HEK293 (cell line): ENCODE data around the gene ZFAND3.

ENCODE experiments used
- CTCF ChIA-PET: fragments of 350-600 bp; formaldehyde crosslinking; extraction: SDS; loops from one replicate; lab custom pipeline; 2021; ENCODE audit warnings: antibody characterized with exemption; lab: Yijun Ruan, JAX
- POLR2A ChIA-PET: fragments of 300-600 bp; formaldehyde crosslinking; extraction: SDS; loops from one replicate; lab custom pipeline; 2020; ENCODE audit warnings: antibody characterized with exemption, inconsistent platforms; lab: Yijun Ruan, JAX
- H3K27ac ChIP-seq: fragments of 200-500 bp; sonication (Bioruptor generic); 2 replicates; pipeline ENCODE4 v1.5.1; 2014; ENCODE audit warnings: low read depth, low read length, control low read depth, inconsistent platforms; ENCODE audit errors: extremely low read depth
- H3K36me3 ChIP-seq, 2 experiments: fragments of 200-500 bp in 1 of 2; sonication (Bioruptor generic) in 1 of 2; 1 replicate in 1 of 2; 2 replicates in 1 of 2; pipeline ENCODE4 v1.5.1; 2014 to 2017; ENCODE audit warnings: inconsistent platforms in 2 of 2, low read length in 2 of 2; ENCODE audit not compliant: control insufficient read depth in 2 of 2, insufficient read depth in 1 of 2
- H3K4me1 ChIP-seq: fragments of 200-500 bp; sonication (Bioruptor generic); 2 replicates; pipeline ENCODE4 v1.5.1; 2014; ENCODE audit warnings: mild to moderate bottlenecking, low read length, inconsistent platforms; ENCODE audit not compliant: control insufficient read depth, insufficient read depth
- H3K4me3 ChIP-seq: 2 replicates; pipeline ENCODE4 v1.5.1; 2011; ENCODE audit warnings: low read depth, mild to moderate bottlenecking, control low read depth, low read length, moderate library complexity
- H3K9me3 ChIP-seq: fragments of 200-500 bp; sonication (Bioruptor generic); 2 replicates; pipeline ENCODE4 v1.5.1; 2014; ENCODE audit warnings: low read depth, low read length, inconsistent platforms; ENCODE audit not compliant: control insufficient read depth, insufficient read depth
- FEZF1 ChIP-seq: fragments of 450-650 bp; formaldehyde crosslinking; IDR thresholded peaks from 2 replicates; pipeline ENCODE4 v1.5.1; 2016; ENCODE audit warnings: missing biosample characterization, missing genetic modification characterization
- KLF1 ChIP-seq: fragments of 450-650 bp; formaldehyde crosslinking; IDR thresholded peaks from 2 replicates; pipeline ENCODE4 v1.5.1; 2016; ENCODE audit warnings: missing biosample characterization, missing genetic modification characterization
- MZF1 ChIP-seq: fragments of 450-650 bp; formaldehyde crosslinking; IDR thresholded peaks from 2 replicates; pipeline ENCODE4 v1.5.1; 2017; ENCODE audit warnings: missing biosample characterization, missing genetic modification characterization, borderline replicate concordance
- SP3 ChIP-seq: fragments of 450-650 bp; formaldehyde crosslinking; IDR thresholded peaks from 2 replicates; pipeline ENCODE4 v1.5.1; 2016; ENCODE audit warnings: missing biosample characterization, missing genetic modification characterization
- TCF7L2 ChIP-seq: IDR thresholded peaks from 2 replicates; pipeline ENCODE4 v1.6.1; 2011; ENCODE audit warnings: low read depth, mild to moderate bottlenecking, inconsistent platforms, low read length, moderate library complexity, borderline replicate concordance
- TRIM28 ChIP-seq: IDR thresholded peaks from 2 replicates; pipeline ENCODE4 v1.6.1; 2011; ENCODE audit warnings: low read length, control low read depth, borderline replicate concordance
- WT1 ChIP-seq: fragments of 450-650 bp; formaldehyde crosslinking; IDR thresholded peaks from 2 replicates; pipeline ENCODE4 v1.5.1; 2016; ENCODE audit warnings: missing biosample characterization, missing genetic modification characterization
- ZBTB1 ChIP-seq: fragments of 450-650 bp; formaldehyde crosslinking; IDR thresholded peaks from 2 replicates; pipeline ENCODE4 v1.5.1; 2016; ENCODE audit warnings: missing biosample characterization, missing genetic modification characterization
- ZBTB48 ChIP-seq: fragments of 450-650 bp; formaldehyde crosslinking; IDR thresholded peaks from 2 replicates; pipeline ENCODE4 v1.5.1; 2016; ENCODE audit warnings: missing biosample characterization, missing genetic modification characterization
- ZBTB7A ChIP-seq: fragments of 450-650 bp; formaldehyde crosslinking; IDR thresholded peaks from 2 replicates; pipeline ENCODE4 v1.5.1; 2016; ENCODE audit warnings: low read depth, missing biosample characterization, missing genetic modification characterization
- ZIC2 ChIP-seq: fragments of 450-650 bp; formaldehyde crosslinking; IDR thresholded peaks from 2 replicates; pipeline ENCODE4 v1.5.1; 2016; ENCODE audit warnings: missing biosample characterization, missing genetic modification characterization
- ZNF114 ChIP-seq: fragments of 450-650 bp; formaldehyde crosslinking; IDR thresholded peaks from 2 replicates; pipeline ENCODE4 v1.5.0; 2017; ENCODE audit warnings: missing biosample characterization, missing genetic modification characterization
- ZNF292 ChIP-seq: fragments of 450-650 bp; formaldehyde crosslinking; IDR thresholded peaks from 2 replicates; pipeline ENCODE4 v1.5.1; 2016; ENCODE audit warnings: low read depth, missing biosample characterization, missing genetic modification characterization, borderline replicate concordance
- ZNF350 ChIP-seq: fragments of 450-650 bp; formaldehyde crosslinking; IDR thresholded peaks from 2 replicates; pipeline ENCODE4 v1.5.0; 2017; ENCODE audit warnings: missing biosample characterization, mild to moderate bottlenecking, missing genetic modification characterization
- ZNF366 ChIP-seq: fragments of 450-650 bp; formaldehyde crosslinking; conservative IDR thresholded peaks from 2 replicates; pipeline ENCODE4 v1.5.1; 2016; ENCODE audit warnings: missing biosample characterization, missing genetic modification characterization
- ZNF391 ChIP-seq: fragments of 450-650 bp; formaldehyde crosslinking; IDR thresholded peaks from 2 replicates; pipeline ENCODE4 v1.5.1; 2016; ENCODE audit warnings: low read depth, missing biosample characterization, missing genetic modification characterization, borderline replicate concordance
- ZNF707 ChIP-seq: fragments of 450-650 bp; formaldehyde crosslinking; IDR thresholded peaks from 2 replicates; pipeline ENCODE4 v1.5.1; 2016; ENCODE audit warnings: missing biosample characterization, missing genetic modification characterization
- TF ChIP-seq, protein P1 (sequence below): fragments of 450-650 bp; formaldehyde crosslinking; IDR thresholded peaks from 2 replicates; pipeline ENCODE4 v1.5.1; 2017; ENCODE audit warnings: missing biosample characterization, missing genetic modification characterization
- TF ChIP-seq, protein P2 (sequence below): fragments of 450-650 bp; formaldehyde crosslinking; IDR thresholded peaks from 2 replicates; pipeline ENCODE4 v1.5.1; 2016; ENCODE audit warnings: missing biosample characterization, missing genetic modification characterization
- TF ChIP-seq, protein P3 (sequence below): fragments of 450-650 bp; formaldehyde crosslinking; IDR thresholded peaks from 2 replicates; pipeline ENCODE4 v1.5.1; 2016; ENCODE audit warnings: missing biosample characterization, missing genetic modification characterization
- TF ChIP-seq, protein P4 (sequence below): fragments of 450-650 bp; formaldehyde crosslinking; IDR thresholded peaks from 2 replicates; pipeline ENCODE4 v1.5.1; 2016; ENCODE audit warnings: missing biosample characterization, missing genetic modification characterization
- TF ChIP-seq, protein P5 (sequence below): fragments of 450-650 bp; formaldehyde crosslinking; IDR thresholded peaks from 2 replicates; pipeline ENCODE4 v1.5.1; 2016; ENCODE audit warnings: missing biosample characterization, missing genetic modification characterization, low read depth

ZFAND3 gene

DNA sequence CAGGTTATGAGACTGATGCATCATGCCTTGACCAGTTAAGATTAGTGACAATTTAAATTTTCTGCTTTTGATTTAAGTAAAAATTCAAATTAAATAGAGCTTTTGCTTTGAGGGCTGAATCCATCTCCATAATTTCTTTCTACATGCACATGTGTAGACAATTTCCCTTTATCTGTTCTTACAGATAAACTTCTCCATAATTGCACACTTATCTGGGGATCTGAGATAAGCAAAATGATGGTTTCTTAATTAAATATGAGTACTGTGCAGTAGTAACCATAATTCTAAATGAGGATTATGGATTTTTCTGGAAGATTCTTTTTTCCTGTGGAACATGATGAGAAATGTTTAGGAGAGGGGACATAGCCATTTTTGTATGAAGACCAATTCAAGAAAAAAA, 44.7 kb downstream of the ZFAND3 start:
- Histone ChIP-seq H3K27ac (no peak overlapping the region), H3K4me1 (peaks cover 15% of the 10 kb centered on the region), H3K4me3 (no peak overlapping the region), H3K36me3 (peaks cover 0 to 4% of the 10 kb centered on the region in 2 experiments; a peak in 1 of 3 replicates), H3K9me3 (no peaks in the 10 kb centered on the region)
- TF ChIP-seq, protein P1, sequence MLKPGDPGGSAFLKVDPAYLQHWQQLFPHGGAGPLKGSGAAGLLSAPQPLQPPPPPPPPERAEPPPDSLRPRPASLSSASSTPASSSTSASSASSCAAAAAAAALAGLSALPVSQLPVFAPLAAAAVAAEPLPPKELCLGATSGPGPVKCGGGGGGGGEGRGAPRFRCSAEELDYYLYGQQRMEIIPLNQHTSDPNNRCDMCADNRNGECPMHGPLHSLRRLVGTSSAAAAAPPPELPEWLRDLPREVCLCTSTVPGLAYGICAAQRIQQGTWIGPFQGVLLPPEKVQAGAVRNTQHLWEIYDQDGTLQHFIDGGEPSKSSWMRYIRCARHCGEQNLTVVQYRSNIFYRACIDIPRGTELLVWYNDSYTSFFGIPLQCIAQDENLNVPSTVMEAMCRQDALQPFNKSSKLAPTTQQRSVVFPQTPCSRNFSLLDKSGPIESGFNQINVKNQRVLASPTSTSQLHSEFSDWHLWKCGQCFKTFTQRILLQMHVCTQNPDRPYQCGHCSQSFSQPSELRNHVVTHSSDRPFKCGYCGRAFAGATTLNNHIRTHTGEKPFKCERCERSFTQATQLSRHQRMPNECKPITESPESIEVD (tag by site-specific recombination): 0 out of 2 replicates have a peak, but pooled peaks have one; percentile 4
- TF ChIP-seq, protein P2, sequence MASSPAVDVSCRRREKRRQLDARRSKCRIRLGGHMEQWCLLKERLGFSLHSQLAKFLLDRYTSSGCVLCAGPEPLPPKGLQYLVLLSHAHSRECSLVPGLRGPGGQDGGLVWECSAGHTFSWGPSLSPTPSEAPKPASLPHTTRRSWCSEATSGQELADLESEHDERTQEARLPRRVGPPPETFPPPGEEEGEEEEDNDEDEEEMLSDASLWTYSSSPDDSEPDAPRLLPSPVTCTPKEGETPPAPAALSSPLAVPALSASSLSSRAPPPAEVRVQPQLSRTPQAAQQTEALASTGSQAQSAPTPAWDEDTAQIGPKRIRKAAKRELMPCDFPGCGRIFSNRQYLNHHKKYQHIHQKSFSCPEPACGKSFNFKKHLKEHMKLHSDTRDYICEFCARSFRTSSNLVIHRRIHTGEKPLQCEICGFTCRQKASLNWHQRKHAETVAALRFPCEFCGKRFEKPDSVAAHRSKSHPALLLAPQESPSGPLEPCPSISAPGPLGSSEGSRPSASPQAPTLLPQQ (tag by site-specific recombination): no peak
- ChIA-PET POLR2A (no interaction called here), CTCF (no interaction called here)

DNA sequence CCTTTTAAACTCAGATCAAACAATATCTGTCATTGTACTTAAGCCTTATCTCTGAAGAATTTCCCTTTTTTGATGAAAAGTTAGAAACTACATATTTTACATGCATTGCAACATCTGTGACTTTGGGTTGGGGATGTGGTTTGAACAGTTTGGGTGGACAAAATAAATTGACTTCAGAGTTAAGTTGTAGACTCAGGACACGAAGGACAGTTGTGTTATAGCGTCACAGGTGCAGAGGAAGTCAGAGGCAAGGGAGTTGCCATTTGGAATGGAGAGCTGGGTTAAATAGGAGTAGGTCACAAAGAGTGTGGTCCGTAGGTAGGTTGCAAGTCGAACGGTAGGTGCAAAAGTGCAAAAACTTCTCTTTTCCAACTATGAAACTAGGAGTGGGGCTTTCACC, 46.0 kb downstream of the ZFAND3 start:
- no peak overlapping the region for H3K4me3 ChIP-seq
- peaks cover 0 to 4% of the 10 kb centered on the region in 2 experiments; a peak in 1 of 3 replicates for H3K36me3 ChIP-seq
- H3K27ac ChIP-seq: no peak overlapping the region
- ChIA-PET CTCF (interaction anchor here (0.7 to 3.2 kb wide), 4 partner anchors 74 to 705 kb away, joined by 3 to 12 read pairs (median 6); no protein-coding TSS in a partner anchor), POLR2A (interaction anchor here (1.0 kb wide), 1 partner anchor 46 kb away, joined by 4 read pairs; the partner anchor contains the start of gene ZFAND3)
- H3K4me1 ChIP-seq: peaks cover 15% of the 10 kb centered on the region
- TF ChIP-seq WT1 (tag by site-specific recombination) (no peak), TCF7L2 (no peak), ZNF292 (tag by site-specific recombination) (no peak), TRIM28 (no peak), ZBTB48 (tag by site-specific recombination) (no peak), ZNF350 (tag by site-specific recombination) (no peak), MZF1 (no peak), FEZF1 (tag by site-specific recombination) (no peak), ZNF366 (no peak), ZBTB1 (tag by site-specific recombination) (no peak)
- TF ChIP-seq, protein P3, sequence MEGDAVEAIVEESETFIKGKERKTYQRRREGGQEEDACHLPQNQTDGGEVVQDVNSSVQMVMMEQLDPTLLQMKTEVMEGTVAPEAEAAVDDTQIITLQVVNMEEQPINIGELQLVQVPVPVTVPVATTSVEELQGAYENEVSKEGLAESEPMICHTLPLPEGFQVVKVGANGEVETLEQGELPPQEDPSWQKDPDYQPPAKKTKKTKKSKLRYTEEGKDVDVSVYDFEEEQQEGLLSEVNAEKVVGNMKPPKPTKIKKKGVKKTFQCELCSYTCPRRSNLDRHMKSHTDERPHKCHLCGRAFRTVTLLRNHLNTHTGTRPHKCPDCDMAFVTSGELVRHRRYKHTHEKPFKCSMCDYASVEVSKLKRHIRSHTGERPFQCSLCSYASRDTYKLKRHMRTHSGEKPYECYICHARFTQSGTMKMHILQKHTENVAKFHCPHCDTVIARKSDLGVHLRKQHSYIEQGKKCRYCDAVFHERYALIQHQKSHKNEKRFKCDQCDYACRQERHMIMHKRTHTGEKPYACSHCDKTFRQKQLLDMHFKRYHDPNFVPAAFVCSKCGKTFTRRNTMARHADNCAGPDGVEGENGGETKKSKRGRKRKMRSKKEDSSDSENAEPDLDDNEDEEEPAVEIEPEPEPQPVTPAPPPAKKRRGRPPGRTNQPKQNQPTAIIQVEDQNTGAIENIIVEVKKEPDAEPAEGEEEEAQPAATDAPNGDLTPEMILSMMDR (tag by site-specific recombination): no peak
- H3K9me3 ChIP-seq: no peaks in the 10 kb centered on the region

DNA sequence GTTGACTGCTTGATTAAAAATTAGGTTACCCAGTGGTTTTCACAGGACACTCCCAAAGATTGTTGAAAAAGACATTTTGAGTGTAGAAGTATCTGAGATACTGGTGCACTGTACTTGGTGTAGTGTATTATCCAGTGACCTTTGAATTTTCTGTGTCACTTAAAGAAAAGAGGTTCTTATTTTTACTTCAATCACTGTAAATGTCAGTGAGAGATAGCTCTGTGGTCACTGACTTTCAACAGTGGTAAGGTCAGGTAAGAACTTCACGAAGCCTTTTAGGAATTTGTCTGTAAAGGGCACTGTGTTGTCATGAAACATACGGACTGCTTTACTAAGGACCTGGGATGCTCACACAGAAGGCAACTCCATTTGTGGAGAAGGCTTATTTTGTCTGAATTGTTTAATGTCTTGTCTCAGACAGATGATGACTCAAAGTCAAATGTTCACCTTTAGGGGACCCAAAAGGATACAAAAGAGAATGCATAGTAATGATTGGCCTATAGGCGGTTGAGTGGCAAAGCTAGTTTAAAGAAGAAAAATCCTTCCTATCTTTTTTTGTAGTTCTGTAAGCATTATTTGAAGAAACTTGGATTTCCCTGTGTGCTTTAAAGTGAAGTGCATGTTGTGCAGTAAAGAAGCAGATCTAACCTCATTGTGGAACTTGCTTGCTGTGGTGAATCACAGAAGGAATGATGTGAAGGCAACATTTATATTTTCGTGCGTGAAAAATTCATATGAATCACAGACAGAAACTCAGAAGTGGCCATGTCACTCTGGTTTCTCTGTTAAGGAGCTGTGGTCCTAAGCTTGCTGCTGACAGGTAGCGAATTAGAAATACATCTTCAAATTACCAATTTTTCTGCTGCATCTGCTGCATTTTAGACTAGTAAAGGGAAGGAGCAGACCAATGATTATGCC, 47.3 kb downstream of the ZFAND3 start:
- CTCF ChIA-PET: interaction anchor here (0.6 to 3.2 kb wide), 11 partner anchors 9 to 704 kb away, joined by 3 to 12 read pairs (median 3); no protein-coding TSS in a partner anchor
- Histone ChIP-seq H3K4me1 (peaks cover 17% of the 10 kb centered on the region), H3K27ac (no peak overlapping the region), H3K36me3 (peaks cover 0 to 4% of the 10 kb centered on the region in 2 experiments; a peak in 1 of 3 replicates), H3K4me3 (no peak overlapping the region), H3K9me3 (no peaks in the 10 kb centered on the region)
- POLR2A ChIA-PET: interaction anchor here (1.0 kb wide), 1 partner anchor 48 kb away, joined by 4 read pairs; the partner anchor contains the start of gene ZFAND3
- TF ChIP-seq, protein P4, sequence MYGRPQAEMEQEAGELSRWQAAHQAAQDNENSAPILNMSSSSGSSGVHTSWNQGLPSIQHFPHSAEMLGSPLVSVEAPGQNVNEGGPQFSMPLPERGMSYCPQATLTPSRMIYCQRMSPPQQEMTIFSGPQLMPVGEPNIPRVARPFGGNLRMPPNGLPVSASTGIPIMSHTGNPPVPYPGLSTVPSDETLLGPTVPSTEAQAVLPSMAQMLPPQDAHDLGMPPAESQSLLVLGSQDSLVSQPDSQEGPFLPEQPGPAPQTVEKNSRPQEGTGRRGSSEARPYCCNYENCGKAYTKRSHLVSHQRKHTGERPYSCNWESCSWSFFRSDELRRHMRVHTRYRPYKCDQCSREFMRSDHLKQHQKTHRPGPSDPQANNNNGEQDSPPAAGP: no peak
- no peak for TF ChIP-seq ZNF707 (tag by site-specific recombination)
- TF ChIP-seq KLF1 (tag by site-specific recombination): no peak
- no peak for TF ChIP-seq ZNF114 (tag by site-specific recombination)
- TF ChIP-seq ZNF391: no peak
- TF ChIP-seq TRIM28: no peak
- TF ChIP-seq SP3 (tag by site-specific recombination): no peak
- TF ChIP-seq, protein P5, sequence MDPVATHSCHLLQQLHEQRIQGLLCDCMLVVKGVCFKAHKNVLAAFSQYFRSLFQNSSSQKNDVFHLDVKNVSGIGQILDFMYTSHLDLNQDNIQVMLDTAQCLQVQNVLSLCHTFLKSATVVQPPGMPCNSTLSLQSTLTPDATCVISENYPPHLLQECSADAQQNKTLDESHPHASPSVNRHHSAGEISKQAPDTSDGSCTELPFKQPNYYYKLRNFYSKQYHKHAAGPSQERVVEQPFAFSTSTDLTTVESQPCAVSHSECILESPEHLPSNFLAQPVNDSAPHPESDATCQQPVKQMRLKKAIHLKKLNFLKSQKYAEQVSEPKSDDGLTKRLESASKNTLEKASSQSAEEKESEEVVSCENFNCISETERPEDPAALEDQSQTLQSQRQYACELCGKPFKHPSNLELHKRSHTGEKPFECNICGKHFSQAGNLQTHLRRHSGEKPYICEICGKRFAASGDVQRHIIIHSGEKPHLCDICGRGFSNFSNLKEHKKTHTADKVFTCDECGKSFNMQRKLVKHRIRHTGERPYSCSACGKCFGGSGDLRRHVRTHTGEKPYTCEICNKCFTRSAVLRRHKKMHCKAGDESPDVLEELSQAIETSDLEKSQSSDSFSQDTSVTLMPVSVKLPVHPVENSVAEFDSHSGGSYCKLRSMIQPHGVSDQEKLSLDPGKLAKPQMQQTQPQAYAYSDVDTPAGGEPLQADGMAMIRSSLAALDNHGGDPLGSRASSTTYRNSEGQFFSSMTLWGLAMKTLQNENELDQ (tag by site-specific recombination): no peak
- no peak for TF ChIP-seq ZBTB7A
- TF ChIP-seq ZIC2 (tag by site-specific recombination): no peak
